ENCODE results near the gene SNX25.

SNX25 gene

DNA sequence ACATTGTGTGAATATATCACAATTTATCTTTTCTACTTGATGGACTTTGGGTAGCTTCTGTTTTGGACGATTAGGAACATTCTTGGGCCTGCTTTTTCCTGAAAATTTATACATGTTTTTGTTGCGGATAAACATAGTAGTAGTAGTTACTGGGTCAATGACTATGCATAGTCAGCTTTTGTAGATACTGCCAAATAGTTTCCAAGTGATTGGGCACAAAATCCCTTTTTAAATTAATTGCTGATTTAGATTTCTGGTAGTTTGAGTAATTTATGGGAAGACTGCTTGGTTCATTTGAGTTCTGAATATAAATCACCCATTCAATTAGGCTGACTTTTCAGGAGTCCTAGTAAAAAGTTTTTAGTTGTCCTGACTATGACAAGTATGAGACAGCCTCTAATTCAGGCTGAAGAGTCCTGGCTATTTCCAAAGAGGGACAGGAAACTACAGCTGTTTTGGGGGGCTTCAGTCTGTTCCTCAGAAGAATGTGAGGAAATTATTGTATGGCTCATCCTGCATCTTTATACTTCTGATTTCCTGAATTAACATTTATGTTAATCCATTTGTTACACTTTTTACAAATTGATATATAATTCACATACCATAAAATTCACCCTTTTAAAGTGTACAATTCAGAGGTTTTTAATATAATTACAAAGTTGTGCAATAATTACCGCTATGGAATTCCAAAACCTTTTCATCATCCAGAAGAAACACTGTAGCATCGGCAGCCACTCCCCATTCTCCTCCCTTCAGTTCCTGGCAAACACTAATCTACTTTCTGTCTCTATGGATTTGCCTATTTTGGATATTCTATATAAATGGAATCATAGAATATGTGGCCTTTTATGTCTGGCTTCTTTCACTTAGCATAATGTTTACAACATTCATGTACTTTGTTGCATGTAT, 172.1 kb downstream of the SNX25 start:
- TF ChIP-seq CTCF (IDR thresholded peaks at IDR 0.05; ENCODE audit: low read depth, low read length, missing control alignments) = no peak
- no peak overlapping the region for H3K4me3 ChIP-seq (ENCODE audit: low read depth, low read length)
- DNase-seq (ENCODE audit: low read depth) = no peak

DNA sequence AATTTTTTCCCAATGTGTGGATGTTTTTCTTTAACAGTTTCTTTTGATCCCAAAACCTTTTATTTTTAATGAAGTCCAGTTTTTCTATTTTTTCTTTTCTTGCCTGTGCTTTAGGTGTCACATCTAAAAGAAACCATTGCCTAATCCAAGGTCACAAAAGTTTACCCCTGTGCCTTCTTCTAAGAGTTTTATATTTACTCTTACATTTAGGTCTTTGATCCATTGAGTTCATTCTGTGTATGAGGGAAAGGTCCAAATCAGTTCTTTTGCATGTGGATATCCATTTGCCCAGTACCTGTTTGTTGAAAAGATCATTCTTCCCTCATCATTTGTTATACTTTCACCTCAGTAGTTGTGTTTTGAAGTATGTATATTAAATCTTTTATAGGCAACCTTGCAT, 173.4 kb downstream of the SNX25 start:
- H3K4me3 ChIP-seq (ENCODE audit: low read depth, low read length) = no peak overlapping the region
- no peak for TF ChIP-seq CTCF (IDR thresholded peaks at IDR 0.05; ENCODE audit: low read depth, low read length, missing control alignments)
- DNase-seq (ENCODE audit: low read depth) = no peak

DNA sequence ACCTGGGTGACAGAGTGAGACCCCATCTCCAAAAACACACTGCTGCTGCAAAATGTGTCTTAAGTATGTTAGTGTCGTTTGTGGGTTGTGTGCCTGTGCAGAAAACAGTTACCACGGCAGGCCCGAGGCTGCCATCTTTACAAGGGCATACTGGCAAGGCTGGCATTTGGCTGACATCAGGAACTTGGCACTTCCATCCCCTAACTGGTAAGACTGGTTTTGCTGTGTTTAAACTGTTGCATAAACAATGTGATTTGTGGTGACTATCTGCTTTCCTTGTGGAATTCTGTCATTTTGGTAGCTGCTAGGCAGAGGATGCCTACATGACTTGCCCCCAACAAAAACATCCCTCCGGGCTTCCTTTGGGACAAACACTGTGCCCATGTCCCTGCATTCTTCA, 174.1 kb downstream of the SNX25 start:
- no peak for TF ChIP-seq CTCF (IDR thresholded peaks at IDR 0.05; ENCODE audit: low read depth, low read length, missing control alignments)
- no peak for DNase-seq (ENCODE audit: low read depth)
- H3K4me3 ChIP-seq (ENCODE audit: low read depth, low read length) = no peak overlapping the region

- DNase-seq (ENCODE audit: low read depth) = no peak
- TF ChIP-seq CTCF (IDR thresholded peaks at IDR 0.05; ENCODE audit: low read depth, low read length, missing control alignments) = no peak
Observed at GRCh38 chr4:185384061-185384460, 174.7 kb downstream of the SNX25 start.

GRCh38 chr4:185384930-185385331, 175.5 kb downstream of the SNX25 start:
- DNase-seq (ENCODE audit: low read depth) = no peak
- no peak overlapping the region for H3K4me3 ChIP-seq (ENCODE audit: low read depth, low read length)
- TF ChIP-seq CTCF (IDR thresholded peaks at IDR 0.05; ENCODE audit: low read depth, low read length, missing control alignments) = no peak

More at GRCh38 chr4:185384061-185384460, 174.7 kb downstream of the SNX25 start:
- H3K4me3 ChIP-seq (ENCODE audit: low read depth, low read length) = no peak overlapping the region

DNA sequence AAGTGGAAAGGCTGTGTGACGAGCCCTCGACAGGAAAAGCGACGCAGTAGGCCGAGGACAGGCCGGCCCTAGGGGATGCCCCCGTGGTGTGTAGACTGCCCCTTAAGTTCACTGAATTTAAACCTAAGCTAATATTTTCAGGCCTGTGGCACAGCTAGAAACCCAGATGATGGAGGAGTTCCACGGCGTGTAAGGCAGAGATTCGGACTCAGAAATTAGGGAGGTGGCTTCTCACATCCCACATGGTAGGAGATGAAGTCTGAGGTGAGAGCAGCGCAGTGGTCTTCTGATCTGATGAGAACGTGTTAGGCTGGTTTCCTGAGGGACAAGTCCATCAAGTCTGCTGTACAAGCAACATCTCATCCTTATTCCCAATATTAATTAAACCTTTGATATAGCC, 178.6 kb downstream of the SNX25 start:
- DNase-seq (ENCODE audit: low read depth) = no peak
- H3K4me3 ChIP-seq (ENCODE audit: low read depth, low read length) = no peak overlapping the region
- TF ChIP-seq CTCF (IDR thresholded peaks at IDR 0.05; ENCODE audit: low read depth, low read length, missing control alignments) = no peak

DNA sequence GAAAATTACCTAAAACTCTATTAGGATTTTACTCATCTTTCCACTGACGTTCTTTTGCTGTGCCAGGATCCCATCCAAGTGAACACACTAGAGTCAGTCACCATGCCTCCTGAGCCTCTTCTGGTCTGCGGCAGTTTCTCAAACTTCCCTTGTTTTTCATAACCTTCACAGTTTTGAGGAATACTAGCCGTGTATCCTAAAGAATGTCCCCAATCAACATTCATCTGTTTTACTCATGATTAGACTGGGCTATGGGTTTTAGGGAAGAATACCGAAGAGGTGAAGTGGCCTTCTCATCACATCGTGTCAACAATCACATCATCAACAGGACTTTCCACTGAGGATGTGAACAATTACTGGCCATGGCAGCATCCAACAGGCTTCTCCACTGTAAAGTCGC, 181.5 kb downstream of the SNX25 start:
- DNase-seq (ENCODE audit: low read depth) = no peak
- no peak for TF ChIP-seq CTCF (IDR thresholded peaks at IDR 0.05; ENCODE audit: low read depth, low read length, missing control alignments)
- H3K4me3 ChIP-seq (ENCODE audit: low read depth, low read length) = no peak overlapping the region

Data from GM12864 (cell line).